Measurements from ENCODE around the gene STIP1. TPM values are rescaled to one million over a fixed set of nuclear protein-coding genes. Genes with fewer than 3 reads are reported as not detected.

Gene STIP1
- total and polyA plus RNA-seq, 10 of the 15 experiments (the other 5 are each of a cell fraction or from before 2014, with no cell fraction given) = 25.2 to 291 (median 191) TPM

DNA sequence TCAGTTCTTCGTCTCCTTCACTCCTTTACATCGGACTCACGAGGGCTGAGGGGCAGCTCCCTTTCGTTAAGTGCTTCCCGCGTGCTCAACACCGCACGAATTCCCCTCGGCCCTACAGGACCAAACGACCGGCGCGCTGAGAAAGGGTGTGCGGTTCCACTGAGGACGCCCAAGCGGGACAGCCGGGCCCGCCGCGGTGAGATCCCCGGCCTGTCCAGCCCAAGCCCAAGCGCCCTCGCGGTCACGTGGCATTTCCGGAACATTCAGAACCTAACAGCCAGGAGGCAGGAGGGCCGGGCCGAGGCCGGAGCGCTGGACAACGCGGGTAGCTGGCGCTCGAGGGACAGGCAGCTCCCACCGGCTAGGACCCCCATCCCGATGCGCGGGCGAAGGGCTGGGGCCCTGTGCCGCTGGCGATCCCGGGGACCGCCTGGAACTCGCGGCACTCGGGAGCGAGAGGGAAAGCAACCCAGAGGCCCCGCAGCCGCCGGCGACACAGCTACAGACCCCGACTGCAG is 737 bp upstream of the STIP1 start (continued):
- TF ChIP-seq, protein P1, sequence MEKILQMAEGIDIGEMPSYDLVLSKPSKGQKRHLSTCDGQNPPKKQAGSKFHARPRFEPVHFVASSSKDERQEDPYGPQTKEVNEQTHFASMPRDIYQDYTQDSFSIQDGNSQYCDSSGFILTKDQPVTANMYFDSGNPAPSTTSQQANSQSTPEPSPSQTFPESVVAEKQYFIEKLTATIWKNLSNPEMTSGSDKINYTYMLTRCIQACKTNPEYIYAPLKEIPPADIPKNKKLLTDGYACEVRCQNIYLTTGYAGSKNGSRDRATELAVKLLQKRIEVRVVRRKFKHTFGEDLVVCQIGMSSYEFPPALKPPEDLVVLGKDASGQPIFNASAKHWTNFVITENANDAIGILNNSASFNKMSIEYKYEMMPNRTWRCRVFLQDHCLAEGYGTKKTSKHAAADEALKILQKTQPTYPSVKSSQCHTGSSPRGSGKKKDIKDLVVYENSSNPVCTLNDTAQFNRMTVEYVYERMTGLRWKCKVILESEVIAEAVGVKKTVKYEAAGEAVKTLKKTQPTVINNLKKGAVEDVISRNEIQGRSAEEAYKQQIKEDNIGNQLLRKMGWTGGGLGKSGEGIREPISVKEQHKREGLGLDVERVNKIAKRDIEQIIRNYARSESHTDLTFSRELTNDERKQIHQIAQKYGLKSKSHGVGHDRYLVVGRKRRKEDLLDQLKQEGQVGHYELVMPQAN (conservative IDR thresholded peaks at IDR 0.05) = peak; percentile 95

DNA sequence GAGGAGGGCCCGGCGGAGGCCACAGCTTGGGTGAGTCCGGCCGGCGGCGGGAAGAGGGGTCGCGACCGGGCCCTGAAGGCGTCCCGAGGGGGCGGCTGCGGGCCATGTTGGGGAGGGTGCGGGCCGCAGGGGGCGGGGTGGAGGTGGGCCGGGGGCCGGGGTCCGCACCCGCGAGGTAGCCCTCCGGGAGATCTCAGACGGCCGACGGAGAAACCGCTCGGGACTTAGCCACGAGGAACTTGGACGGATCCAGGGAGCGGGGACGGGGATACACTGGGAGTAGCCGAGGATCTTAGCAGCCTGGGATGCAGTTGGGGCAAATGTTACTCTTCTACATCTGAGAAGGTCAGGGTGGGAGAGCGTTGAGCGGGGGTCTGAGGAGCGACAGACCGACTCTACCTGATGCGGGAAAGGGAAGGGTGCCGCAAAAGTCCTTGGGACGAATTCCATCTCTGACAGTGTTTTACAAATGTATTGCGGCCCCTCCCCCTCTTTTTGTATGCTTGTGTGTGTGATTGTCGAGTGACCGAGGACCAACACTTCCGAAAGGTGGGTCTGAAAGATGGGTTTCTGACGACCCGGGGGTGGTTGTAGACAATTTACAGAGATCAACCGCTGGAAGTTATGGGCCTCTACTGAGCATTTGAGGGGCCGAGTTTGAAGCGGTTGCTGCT is 658 bp downstream of the STIP1 start:
- Histone ChIP-seq H3K36me3 (ENCODE audit: control insufficient read depth in 2 of 2, insufficient read depth in 2 of 2, low read length in 1 of 2) (peaks cover 0 to 3% of the 10 kb centered on the region in 2 experiments; a peak in 1 of 4 replicates), H3K4me2 (ENCODE audit: control insufficient read depth, insufficient read depth) (no peak overlapping the region), H3K4me1 (ENCODE audit: control insufficient read depth, insufficient read depth, low read length) (peaks cover 15% of the 10 kb centered on the region), H4K20me1 (ENCODE audit: control insufficient read depth, insufficient read depth) (peaks cover 3% of the 10 kb centered on the region; the same call in 1 of the 2 replicates), H3K27ac (ENCODE audit: control insufficient read depth, insufficient read depth) (no peak overlapping the region), H2AFZ (ENCODE audit: control insufficient read depth, low read depth, low read length) (no peak overlapping the region), H3K4me3 (no peak overlapping the region), H3K27me3 (replicated peaks in 1 of 2; ENCODE audit: control insufficient read depth in 2 of 2, insufficient read depth in 2 of 2, low read length in 1 of 2) (no peaks in the 10 kb centered on the region), H3K9ac (ENCODE audit: control insufficient read depth, insufficient read depth, low read length) (no peak overlapping the region), H3K79me2 (ENCODE audit: control insufficient read depth, insufficient read depth, low read length) (peaks cover 44% of the 10 kb centered on the region), H3K9me3 (replicated peaks; ENCODE audit: control insufficient read depth, insufficient read depth, low read length) (no peaks in the 10 kb centered on the region)
- TF ChIP-seq WRNIP1 (IDR thresholded peaks at IDR 0.05; ENCODE audit: borderline replicate concordance, low read depth, low read length) = peak; percentile 33; the same call in 1 of the 2 replicates
- TF ChIP-seq PML (IDR thresholded peaks at IDR 0.05; ENCODE audit: low read length) = 0 out of 2 replicates have a peak, but pooled peaks have one; percentile 13
- TF ChIP-seq BACH1 (IDR thresholded peaks at IDR 0.05; ENCODE audit: borderline replicate concordance) = no peak
- ChIA-PET SMC1A (ENCODE audit: uncharacterized antibody, unreplicated experiment) (interaction anchor here (1.1 to 2.3 kb wide), 3 partner anchors 18 to 20 kb away, joined by 5 to 15 read pairs (median 10); partner anchors contain the start of gene FERMT3), CTCF (interaction anchor here (0.6 to 5.6 kb wide), 9 partner anchors 10 to 145 kb away, joined by 3 to 52 read pairs (median 4); partner anchors contain the start of genes CATSPERZ, FERMT3 and FKBP2), POLR2A (interaction anchor here (0.5 to 6.4 kb wide), 6 partner anchors 9 to 1713 kb away, joined by 3 to 68 read pairs (median 4); partner anchors contain the start of gene FERMT3), RAD21 (ENCODE audit: unreplicated experiment) (interaction anchor here (0.7 to 2.5 kb wide), 4 partner anchors 19 to 131 kb away, joined by 3 to 32 read pairs (median 4); partner anchors contain the start of genes FERMT3, MACROD1 and TRMT112)
- in situ Hi-C loops (cut with MboI) (no loop called here), intact Hi-C loops (cut with micrococcal nuclease; ENCODE audit: unreplicated experiment) (loop anchor here (2.0 kb wide), 1 partner anchor 18 kb away; no protein-coding TSS in a partner anchor)
- DNase-seq (ENCODE audit: low read depth, low spot score) = no peak
- 1% methylated on average over 26 of the region's 48 CpGs for WGBS (ENCODE audit: insufficient coverage, insufficient replicate concordance, low lambda C conversion rate, missing lambda C conversion rate)
- BruUV-seq (replicated peaks) = no TSS peak
- no peak for FAIRE-seq
- no peak for ATAC-seq

Measured in GM12878 (cell line).